GM18499 (cell line): ENCODE measurements around the gene PDE6A.

Experiments
- ATAC-seq: cut with Tn5 transposase; IDR thresholded peaks from one replicate; pipeline ENCODE4 v1.9.1; 2021; ENCODE audit warnings: moderate number of reproducible peaks; ENCODE audit not compliant: insufficient read depth, unreplicated experiment

Gene PDE6A

DNA sequence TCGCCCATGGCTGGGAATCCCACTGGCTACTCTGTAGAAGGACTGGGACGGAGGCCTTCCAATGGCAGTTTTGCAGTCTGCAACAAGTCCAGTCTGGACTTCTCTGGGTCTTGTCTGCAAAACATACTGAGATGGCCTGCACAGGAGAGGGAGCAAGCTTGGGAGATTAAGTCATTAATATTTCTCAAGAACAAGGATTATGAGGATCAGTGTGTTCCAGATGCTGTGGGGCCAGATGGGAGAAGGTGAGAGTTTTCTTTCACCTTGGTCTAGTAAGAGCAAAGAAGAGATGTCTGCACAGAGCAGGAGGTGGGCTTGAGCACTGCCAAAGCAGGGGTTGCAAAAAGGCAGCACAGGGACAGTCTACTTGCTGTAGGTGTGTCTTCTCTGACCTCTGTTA, at the start of gene PDE6A:
PDE6A (minus strand) TSS at position 128 of the 400 bp plus-strand sequence; CDS start at position 8, 120 bp downstream.
- ATAC-seq, result no peak

DNA sequence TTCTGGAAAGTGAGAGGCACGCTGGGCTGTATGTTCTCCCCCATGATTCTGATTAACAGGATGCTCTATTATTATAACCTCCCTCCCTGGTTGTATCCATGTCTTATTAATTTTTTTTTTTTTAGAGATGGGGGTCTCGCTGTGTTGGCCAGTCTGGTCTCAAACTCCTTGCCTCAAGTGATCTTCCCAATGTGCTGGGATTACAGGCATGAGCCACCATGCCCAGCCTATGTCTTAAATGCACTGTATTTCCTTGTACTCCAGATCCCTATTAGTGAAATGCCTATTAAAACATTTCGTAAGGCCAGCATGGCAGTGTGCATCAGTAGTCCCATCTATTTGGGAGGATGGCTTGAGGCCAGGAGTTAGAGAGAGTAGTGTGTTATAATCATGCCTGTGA, 48.9 kb upstream of the PDE6A start:
- no peak for ATAC-seq

DNA sequence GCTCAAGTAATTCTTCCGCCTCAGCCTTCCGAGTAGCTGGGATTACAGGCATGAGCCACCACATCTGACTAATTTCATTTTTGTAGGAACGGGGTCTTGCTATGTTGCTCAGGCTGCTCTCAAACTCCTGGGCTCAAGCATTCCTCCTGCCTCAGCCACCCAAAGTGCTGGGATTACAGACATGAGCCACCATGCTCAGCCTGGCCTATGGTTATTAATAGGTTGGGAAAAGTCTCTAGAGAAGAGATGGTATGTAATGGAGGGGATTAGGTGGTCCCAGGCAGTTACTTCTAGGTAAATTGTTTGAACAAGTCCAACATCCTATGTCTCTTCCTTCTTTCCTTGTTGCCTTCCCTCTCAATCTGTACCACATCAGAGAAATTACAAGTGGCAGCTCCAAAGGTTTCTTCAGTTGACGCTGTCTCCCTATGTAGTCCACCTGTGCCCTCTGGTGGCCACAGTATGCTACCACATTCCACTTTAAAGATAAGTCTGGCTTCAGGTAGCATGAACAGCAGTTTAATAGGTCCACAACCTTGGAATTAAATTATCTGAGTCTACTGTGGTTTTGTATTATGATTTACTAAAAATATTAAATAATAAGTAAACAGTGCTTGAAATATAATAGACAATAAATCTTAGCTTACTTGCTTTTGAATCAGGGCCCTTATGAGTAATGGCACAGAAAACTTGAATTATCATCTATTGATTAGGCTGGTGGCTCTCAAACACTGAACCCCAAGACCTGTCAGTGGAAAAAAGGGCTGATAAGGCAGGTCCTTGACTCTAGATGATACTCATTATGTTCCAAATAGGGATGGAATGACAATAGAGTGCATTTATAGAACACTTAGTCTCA, 46.2 kb upstream of the PDE6A start:
- no peak for ATAC-seq

DNA sequence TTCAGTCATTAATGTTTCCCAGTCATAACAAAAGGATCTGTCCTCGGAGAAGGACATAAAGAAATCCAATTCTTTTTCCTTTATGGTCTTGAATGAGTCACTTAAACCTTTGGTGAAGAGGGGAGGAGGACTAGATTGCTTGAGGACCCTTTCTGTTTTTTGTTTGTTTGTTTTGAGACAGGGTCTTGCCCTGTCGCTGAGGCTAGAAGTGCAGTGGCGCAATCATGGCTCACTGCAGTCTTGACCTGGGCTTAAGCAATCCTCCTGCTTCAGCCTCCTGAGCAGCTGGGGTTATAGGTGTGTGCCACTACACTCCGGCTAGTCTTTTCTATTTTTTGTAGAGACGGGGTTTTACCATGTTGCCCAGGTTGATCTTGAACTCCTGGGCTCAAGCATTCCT, 43.5 kb upstream of the PDE6A start:
- ATAC-seq, result no peak

DNA sequence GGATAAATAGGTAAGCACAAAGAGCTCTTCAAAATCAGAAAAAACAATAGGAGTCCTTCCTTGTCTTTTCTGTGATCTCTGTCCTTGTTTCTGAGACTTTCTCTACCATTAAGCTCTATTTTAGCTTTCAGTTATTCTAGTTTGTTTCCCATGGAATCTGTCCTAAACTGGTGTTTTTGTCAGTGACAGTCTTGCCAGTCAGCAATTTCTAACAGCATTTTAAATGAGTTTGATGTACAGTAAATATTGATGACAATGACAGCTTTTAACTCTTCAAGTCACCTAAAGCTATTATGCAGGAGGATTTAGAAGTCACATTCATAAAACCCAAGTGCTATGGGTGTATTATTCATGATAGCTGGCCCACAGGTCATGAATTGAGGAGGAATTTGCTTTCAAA, 37.9 kb upstream of the PDE6A start:
- ATAC-seq, result no peak

DNA sequence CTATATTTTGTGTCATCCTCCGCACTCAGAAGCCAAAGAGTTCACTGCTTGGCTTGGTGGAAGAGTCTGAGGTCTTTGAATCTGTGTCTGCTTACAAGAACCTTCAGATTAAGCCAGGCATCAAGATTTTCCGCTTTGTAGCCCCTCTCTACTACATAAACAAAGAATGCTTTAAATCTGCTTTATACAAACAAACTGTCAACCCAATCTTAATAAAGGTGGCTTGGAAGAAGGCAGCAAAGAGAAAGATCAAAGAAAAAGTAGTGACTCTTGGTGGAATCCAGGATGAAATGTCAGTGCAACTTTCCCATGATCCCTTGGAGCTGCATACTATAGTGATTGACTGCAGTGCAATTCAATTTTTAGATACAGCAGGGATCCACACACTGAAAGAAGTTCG, 36.6 kb upstream of the PDE6A start:
- ATAC-seq, result no peak

DNA sequence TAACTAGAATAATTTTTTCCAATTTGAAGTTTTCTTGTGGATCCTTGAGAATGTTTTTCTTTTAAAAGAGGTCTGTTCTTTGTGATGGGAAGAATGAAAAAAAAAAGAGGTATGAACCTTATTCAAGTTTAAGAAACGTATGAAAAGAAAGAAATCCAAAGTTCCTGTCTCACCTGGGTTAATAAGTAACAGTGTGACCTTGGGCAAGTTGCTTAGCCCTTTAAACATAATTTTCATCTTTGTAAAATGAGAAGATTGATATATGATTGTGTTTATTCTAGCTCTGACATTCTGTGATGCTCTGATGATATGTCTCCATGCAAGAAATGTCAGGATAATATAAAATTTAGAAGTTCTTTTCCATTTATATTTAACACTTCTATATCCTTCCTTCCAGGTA, 35.3 kb upstream of the PDE6A start:
- no peak for ATAC-seq

DNA sequence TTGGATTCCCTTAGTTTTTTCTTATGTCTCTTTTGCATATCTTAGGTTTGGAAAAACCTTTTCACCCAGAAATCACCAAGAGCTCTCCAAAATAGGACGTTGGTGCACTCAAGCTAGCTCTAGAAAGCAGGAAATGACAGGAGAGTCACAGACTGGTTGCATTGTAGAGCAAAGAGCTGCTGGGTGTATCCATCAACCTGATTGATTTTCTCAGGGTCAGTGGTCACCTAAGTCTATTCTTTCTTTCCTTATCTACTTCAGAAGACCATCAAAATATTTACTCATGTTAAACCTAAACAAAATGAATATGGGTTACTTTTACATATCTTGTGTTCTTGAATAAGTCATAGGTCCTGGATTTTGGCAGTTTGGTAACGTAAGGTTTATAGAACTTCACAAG, 30.8 kb upstream of the PDE6A start:
- ATAC-seq, result no peak

DNA sequence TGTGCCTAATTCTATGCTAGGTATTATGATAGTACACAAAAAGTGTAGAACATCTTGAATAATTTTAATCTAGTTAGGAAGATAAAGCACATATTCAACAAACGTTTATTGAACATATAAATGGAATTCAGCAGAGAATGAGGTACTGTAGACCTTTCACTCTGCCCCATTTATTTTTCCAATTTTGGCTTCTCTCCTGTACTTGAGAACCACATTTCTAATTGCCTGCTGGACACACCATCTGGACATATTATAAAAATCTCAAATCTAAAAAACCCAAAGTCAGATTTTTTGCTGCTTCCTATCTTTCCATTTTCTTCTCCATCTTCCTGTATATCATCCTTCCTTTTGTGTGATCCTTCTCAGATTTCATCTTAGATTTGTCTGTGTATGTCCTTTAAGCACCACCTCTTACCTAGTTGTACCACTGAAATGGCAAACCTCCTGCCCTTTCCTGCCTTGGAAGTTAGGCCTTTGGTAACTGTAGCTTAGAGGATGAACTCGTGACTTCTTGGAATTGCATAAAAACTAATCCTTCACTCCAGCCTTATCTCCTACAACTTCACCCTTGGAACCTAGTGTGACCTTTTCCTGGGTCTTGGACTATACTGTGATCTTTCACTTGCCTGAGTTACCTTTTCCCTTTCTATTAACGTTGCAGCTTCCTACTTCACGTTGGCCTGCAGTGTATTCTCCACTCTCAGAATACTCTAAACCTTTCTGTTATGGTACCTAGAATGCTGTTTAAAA, 24.8 kb upstream of the PDE6A start:
- ATAC-seq, result no peak

DNA sequence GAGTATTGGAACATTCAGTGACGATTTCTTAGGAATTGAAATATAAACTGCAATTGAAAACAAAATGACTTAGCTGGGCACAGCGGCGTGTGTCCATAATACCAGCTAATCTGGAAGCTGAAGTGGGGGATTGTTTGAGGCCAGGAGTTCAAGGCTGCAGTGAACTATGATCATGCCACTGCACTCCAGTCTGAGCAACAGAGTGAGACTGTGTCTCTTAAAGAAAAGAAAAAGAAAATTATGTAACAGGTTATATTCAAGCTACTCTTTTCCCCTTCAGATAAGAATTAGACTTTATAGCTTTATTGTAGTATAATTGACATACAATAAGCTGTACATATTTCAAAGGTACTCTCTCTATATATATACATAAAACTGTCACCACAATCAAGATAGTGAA, 22.4 kb upstream of the PDE6A start:
- ATAC-seq, result no peak

DNA sequence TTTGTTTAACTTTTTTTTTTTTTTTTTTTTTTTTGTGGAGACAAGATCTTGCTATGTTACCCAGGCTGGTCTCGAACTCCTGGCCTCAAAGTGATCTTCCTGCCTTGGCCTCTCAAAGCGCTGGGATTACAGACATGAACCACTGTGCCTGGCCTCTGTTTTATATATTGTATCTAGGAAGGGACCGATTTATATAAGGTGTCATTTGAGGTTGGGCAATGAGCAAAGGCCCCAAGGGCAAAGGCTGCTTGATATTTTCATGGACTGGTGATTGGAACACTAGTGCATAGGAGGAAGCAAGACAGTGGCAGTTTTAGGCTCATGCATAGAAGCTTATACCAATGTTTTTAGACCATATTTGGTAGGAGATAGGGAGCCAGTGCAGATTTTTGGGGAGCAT, 19.1 kb upstream of the PDE6A start:
- ATAC-seq, result no peak

DNA sequence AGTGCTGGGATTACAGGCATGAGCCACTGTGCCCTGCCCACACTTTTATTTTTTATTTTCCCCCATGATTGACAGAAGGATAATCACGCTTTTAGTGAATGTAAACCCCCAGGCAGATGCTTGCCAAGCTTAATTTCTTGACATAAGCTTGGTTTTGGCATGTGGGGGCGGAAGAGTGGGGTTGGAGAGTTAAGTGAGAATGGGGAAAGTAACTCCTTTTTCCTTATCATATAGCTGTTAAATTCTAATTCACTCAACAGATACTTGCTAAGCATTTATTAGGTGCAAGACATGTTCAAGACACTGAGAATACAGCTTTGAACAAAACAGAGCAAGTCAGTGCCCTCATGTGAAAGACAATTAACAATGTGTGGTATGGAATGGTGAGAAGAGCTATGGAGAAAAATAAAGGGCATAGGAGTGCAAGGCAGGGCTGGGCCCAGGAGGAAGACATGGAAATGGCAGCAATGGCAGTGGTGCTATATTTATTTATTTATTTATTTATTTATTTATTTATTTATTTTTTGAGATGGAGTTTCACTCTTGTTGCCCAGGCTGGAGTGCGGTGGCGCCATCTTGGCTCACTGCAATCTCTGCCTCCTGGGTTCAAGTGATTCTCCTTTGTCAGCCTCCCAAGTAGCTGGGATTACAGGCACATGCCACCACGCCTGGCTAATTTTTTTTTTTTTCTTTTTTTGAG, 18.2 kb upstream of the PDE6A start:
- ATAC-seq, result no peak

DNA sequence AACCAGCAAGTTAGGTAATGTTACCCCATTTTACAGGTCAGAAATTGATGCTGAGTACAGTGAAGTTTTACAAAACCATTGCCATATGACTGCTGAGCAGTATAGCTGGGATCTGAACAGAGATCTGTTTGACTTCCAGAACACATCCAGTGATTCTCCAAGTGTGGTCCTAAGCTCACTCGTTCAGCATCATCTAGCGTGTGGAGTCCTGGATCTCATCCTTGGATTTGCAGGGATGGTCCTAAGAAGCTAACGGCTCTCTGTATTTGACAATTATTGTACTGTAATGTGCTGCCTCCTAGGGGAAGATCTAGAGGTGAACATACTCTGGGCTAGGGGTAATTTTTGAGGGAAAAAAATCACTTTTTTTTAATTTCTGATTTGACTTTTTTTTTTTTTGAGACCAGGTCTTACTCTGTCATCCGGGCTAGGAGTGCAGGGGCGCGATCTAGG, 17.4 kb upstream of the PDE6A start:
- ATAC-seq, result no peak

DNA sequence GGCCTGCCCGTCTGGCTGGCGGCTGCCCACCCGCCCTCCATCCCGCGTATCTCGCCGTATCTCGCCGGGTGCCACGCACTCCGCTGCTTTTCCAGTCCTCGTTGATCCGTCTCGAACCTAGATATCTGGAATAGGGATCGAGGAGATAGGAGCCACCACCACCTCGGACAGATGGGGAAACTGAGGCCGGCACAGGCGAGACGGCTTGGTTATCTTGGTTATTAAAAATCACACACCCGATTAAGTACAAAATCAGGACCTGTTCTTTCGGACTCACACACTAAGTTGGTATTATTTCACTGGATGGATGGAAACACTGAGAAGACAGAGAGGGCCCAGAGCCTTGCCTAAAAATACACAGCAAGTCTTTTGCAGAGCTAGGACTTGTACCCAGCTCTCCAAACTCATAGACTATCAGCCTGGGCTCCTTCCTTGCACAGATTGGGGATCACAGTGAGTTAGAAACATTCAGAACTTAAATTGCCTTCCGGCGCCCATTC, 16.6 kb upstream of the PDE6A start:
- ATAC-seq, result no peak

DNA sequence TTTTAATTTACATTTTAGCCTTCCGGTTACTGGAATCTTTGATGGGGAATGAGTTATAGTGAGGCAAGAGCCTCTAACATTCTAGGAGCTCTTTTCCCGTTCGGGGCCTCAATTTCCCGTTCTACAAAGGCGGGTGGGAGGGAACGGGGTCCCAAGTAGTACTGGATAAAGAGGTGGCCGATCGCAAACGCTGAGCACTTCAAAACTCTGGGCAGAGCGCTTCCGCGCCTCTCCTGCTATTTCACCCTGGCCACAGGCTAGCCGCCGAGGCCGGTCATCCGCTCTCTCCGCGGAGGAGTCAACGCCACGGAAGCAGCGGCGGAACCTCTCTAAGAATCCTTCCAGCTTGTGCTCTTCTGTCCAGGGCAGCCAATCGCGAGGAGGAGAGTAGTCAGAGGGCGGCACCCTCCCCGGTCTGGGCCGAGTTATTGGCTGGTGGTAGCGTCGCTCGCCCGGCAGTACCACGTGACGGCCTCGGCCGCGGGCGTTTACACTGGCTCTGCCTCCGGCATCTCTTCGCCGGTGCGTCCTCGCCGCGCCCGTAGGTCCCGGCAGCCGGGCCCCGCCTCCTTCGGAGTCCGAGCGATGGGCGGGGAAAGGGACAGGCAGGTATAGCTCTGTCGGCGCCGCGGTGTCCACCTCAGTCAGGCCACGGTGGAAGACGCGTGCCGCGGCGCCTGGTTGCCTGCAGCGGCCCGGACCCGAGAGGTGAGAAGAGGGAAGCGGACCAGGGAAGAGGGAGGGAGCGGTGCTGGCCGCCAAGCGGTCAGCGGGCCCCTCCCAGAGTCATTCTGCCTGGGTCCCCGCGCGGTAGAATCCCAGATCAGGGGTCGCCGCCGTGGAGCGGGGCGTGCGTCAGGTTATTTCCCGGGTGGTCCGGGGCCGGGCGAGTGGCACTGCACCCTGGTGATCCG, 15.9 kb upstream of the PDE6A start, which contains the start of gene SLC26A2:
SLC26A2 (plus strand) TSS at position 487 of the 914 bp plus-strand sequence. CDS start 16,895 bp downstream, outside the sequence.
- peak; percentile 94 for ATAC-seq

DNA sequence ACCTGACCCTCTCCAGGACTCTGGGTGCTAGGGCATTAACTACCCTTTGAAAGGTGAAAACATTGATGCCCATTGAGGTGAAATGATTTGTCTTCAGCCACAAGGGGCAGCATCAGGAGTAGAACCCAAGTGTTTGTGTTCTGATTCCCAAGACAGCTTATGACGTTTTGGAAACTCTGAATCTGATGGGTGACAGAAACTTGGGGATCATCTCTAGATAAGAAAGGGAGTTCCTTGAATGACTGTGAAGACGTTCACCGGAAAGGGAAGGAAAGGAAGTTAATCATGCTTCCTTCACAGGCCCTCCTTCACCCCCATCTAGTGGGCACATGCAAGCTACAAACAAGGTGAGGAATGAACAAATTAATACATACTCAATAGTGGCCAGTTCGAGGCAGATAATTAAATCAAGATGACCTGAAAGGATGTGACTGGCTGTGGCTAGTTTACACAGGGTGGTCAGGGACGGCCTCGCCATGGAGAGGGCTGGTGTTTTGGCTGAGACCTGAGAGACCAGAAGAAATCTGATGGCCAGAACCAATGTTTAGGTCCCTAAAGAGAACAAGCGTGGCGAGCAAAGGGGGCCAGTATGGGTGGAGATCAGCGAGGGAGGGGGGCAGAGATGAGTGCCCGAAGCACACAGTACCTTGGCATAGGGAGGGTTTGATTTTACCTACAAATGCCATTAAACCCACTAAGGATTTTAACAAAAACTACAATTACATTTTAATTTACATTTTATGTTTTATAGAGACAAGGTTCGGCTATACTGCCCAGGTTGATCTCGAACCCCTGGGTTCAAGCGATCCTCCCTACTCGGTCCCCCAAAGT, 15.0 kb upstream of the PDE6A start:
- ATAC-seq, result no peak

DNA sequence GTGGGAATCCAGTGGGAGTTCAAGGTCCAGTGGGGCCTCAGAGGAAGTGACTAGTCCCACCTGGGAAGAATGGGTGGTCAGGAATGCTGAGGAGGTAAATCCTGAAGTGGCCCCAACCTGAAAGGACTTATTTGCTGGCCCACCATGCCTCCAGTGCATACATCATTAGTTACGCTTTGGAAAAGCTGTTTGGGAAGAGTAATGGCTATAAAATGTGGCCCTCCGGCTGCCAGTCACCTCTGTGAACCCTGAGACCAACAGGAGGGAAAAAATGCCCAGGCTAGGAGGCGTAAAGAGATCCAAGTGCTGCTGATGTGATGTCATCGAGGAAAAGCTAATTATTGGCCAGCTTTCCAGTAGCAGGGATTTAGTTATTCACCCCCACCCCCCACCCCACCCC, 13.3 kb upstream of the PDE6A start:
- ATAC-seq, result no peak

DNA sequence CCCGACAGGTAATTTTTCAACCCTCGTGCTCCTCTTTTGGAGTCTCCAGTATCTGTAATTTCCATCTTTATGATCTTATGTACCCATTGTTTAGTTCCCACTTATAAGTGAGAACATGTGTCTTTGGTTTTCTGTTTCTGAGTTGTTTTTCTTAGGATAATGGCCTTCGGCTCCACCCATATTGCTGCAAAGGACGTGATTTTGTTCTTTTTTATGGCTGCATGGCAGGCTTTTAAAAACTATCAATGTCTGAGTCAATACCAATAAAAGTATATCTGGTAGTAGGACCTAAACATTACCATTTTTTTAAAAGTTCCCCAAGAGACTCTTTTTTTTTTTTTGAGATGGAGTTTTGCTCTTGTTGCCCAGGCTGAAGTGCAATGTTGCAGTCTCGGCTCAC, 12.1 kb upstream of the PDE6A start:
- no peak for ATAC-seq

DNA sequence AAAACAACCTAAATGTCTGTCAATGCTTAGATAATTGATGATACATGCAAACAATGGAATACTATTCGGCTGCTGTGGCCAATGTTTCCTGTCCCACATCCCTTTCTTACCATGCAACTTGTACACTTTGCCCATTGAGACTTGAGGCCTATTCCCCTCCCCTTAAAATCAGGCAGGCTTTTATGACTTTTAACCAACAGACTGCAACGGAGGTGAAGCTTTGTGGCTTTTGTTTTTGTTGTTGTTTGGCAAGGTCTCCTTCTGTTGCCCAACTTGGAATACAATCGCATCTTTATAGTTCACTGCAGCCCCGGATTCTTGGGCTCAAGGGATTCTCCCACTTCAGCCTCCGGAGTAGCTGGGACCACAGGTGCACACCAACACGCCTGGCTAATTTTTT, 10.2 kb upstream of the PDE6A start:
- no peak for ATAC-seq
